NCI-H774 (cell line): Measurements from ENCODE around the gene PAQR9.

ENCODE experiments used
- DNase-seq: peaks from one replicate; lab custom pipeline; 2025; lab: John Stamatoyannopoulos, UW

The PAQR9 gene

DNA sequence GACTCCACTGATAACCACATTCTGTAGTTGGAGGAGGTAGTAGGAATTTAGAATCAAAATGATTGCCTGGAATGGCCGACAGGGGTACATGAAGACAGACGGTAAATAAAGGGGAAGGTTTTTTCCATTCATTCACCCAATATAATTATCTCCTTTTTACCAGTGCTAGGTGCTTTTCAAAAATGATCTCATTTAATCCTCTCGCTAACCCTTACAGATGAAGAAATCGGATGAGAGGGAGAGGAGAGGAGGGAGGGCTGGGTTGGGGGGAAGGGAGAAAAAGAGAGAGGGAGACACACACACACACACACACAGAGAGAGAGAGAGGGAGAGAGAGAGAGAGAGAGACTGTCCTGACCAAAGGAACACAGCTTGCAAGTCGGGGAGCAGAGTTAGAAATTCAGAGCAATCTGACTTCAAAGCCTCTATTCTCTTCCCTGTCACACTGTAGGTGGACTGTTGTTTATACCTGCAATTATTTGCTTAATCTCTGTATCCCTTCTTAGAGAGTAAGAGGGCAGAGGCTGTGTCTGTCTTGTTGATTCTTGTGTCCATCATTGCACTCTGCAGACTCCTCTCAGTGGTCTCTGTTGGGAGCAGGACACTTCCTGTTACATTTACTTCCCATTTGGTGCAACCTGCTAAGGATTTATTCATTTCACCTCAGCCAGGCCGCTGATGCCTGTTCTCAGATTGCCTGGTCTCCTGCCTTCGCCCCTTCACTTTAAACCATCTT, 18.7 kb upstream of the PAQR9 start:
- DNase-seq, result no peak

DNA sequence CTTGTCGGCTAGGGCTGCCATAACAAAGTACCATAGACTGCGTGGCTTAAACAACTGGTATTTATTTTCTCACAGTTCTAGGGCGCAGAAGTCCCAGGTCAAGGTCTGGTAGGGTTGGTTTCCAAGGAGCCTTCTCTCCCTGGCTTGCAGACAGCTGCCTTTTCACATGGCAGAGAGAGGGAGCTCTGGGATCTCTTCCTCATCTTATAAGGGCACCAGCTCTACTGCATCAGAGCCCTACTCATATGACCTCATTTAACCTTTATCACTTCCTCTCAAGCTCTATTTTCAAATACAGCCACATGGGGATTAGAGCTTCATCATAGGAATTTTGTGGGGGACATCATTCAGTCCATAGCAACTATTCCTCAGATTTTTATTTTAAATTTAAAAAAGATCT, 17.6 kb upstream of the PAQR9 start:
- DNase-seq, result no peak

DNA sequence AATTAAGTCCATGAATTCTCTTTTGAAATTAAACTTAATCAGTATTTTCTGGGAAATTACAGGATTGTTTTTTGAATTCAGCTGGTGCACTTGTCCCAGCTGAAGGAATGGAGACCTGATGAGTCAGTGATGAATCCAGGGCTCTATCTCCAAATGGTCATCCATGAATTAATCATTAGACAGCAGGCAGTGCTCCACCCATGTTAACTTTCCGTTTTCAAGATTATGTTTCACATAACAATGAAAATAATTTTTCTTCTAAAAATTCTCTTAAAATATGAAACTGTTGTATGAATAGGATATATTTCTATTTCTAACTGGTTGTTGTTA, 13.9 kb upstream of the PAQR9 start:
- no peak for DNase-seq

DNA sequence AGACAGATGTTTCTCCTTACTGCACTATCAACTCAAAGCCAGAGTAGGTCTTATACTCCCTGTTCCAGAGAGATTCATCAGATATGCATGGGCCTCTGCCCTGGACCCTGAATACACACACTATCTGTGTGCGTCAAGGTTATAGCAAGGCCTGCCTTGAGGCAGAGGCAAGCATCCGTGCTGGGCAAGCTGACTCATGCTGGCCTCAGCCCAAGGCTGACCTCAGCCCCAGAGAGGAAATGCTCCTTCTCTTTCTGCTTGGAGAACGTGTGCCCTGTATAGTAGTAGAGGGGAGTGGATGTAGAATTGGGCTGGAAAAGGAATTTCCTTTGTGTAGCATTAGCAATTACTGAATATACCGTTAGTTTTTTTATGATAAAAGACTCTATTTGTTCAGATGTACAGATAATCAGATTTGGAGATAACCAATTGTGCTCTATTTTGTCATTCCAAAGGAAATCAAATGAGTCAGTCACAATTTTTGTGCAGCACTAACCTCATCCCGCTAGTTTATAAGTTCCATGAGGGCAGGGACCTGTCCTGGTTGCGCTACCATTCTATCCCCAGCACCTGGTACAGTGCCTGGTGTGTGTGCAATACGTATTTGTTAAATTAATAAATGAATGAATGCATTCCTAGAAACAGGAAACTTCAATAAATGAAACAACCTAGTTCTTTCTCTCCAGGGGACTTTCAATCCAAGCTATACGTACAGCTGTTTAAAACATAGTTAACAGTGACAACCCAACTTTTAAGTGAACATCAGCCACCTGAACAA, 13.3 kb upstream of the PAQR9 start:
- no peak for DNase-seq

DNA sequence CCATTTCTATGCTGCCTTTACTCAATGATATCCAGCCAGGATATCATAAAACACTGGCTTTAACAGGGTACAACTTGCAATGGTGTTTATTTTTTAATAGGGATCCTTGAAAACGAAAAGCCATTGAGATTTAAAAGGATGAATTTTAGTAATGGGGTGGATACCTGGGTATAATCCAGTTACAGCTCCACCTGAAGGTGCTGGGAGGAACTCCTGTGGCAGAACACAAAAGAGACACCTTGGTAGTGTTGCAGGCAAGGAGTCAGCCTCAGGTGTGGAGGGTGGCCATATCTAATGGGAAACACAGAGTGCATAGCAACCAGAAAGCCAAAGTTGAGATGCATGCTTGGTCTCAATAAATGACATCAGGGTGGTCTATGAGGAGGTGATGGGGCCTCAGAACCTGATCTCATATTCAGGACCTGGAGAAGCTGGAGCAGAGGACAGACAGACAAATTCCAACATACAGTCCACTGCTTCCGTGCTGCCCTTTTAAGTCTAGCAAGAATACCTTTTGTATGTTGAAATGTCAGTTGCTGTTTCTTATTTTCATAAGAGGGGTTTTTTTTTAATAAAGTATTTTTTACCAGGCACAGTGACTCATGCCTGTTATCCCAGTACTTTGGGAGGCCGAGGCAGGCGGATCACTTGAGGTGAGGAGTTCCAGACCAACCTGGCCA, 12.0 kb upstream of the PAQR9 start:
- DNase-seq, result no peak

DNA sequence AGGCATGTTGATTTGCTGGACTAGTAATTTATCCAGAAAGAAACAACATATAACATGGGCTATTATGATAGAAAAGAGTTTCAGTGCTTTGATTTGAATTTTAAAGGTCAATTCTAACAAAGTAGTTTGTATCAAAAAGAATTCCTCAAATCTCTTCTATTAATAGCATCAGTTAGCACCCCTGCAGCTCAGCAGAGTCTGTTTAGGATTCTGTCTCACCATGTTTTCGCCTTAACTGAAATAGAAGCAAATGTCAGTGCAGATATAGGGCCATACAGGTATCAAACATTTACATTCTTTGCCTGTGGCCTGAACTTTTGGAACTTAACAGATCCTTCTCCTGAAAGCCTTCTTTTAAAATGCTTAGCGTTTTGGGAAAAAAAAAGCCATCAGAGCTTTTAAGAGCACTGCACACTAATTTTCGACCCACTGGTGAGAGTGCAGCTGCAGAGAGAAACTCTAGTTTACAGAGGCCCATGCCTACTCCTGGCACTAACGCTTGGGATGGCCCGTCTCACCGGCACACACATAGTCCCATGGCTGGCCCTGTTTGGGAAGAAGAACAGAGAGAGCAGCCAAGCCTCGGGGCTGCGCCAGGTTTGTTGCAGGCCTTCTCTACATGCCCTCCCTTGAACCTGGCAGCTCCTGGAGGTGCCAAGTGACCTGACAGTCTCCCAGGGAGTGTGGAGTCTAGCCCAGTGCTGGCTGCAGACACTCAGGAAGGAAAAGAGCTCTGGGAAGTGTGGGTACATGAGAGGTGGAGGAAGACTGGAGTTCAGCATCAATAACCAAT, 9.9 kb upstream of the PAQR9 start:
- DNase-seq, result no peak

DNA sequence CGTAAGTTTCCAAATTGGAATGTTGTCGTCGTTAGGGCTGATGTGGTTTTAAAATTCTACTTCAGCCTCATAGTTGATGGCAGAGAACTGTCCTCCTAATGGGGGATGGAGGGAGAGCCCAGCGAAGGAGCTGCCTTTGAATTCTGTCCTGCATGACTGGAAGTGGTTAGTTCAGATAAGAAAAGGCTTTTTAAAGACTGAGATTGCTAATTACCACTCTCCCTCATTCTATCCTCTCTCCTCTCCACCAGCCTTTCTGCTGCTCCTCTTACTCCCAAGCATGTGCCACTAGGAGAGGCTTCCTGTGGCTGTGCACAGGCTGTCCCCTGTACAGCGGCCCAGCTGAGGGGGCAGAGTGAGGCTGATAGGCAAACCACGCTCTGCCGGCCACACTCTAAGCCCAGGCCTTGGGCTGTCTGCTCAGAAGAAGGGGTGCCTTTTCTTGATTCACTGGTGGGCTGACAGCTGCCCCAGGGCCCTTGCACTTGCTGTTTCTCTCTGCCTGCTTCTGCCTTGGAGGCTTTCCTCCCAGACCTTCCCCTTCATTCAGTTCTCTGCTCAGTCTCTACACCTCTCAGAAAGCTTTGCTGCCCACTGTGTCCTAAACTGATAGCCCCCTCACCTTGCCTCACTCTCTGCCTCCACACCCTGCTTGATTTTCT, 8.7 kb upstream of the PAQR9 start:
- no peak for DNase-seq

DNA sequence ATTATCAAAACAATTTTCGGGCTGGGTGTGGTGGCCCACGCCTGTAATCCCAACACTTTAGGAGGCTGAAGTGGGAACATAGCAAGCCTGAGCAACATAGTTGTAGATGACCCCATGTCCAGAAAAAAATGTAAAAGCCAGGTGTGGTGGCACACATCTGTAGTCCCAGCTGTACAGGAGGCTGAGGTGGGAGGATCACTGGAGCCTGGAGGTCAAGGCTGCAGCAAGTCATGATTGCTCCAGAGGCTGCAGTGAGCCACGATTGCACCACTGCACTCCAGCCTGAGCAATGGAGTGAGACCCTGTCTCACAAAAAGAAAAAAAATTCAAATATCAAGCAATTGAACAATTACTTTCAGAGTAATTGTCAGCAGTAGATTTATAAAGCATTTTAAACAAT, 8.0 kb upstream of the PAQR9 start:
- no peak for DNase-seq

DNA sequence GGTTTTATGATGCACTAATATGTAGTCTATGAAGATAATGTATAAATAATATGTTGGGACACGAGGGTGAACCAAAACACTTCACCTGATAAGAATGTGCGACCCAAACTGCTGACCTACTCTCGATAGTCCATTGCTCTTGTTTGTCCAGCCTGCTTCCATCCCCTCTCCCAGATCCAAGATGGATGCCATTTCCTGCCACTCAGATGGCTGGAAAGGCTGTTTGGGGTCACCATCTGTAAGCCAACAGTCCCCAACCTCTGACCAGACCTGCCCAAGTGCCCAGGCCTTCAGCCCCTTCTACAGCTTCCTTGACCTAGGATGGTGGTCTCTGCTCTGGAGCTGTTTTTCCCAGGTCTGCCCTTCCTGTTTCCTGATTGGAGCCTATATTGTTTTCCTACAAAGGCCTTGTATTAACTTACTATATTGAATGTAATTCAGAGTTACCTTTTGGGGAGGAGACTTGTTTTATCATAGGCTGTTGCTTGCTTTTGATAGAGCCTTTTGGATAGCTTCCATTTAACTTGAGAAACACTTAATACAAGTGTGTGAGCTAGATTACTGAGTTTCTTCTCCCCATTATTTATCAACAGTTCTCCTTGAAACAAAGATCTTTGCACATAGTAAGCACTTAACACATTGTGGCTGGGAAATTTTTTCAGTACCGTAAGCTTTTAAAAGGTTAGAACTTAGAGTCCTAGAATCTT, 5.0 kb upstream of the PAQR9 start:
- no peak for DNase-seq

DNA sequence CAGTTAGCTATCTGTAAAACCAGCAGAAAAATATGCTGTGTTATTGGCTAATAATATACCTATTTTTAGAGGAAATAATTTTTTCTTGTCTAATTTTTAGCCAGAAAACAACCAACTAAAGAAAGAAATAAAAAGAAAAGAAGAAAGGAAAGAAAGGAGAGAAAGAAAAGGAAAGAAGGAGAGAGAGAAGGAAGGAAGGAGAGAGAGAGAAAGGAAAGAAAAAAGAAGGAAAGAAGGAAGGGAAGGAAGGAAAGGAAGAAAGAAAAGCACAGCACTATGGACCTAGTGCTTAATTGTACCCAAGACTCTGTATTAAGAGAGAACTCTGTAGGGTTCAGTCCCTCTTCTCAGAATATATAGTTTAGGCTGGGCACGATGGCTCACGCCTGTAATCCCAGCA, 3.3 kb upstream of the PAQR9 start:
- no peak for DNase-seq

DNA sequence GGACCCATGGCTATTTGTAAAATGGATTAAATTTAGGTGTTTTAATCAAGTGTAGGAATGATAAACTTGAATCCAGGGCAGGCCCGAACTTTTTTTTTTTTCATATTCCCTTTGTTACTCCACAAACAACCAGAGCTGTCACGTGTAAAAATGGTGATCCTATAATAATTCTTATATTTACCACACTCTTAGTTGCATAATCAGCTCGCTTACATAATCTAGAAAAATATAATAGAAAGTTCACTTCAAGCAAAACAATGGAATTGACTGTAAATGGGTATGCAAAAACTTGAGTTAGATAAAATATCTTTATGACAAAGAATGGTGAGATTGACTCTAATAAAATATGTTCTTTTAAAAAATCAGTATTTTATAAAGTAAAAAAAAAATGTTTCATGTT, 2.1 kb upstream of the PAQR9 start:
- DNase-seq, result no peak

DNA sequence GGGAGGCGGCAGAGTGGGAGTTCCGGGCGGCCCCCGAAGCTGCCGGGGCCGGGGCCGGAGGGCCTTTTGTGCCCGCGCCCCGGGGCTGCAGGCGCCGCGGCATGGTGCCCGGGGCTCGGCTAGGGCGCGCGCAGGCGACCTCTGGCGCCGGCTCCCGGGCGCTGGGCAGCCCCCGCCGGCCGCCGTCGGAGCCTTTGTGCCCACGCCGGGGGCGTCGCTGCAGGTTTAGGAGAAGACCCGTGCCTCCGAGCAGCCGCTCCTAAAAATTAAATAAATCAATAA, 299 bp downstream of the PAQR9 start:
- no peak for DNase-seq

DNA sequence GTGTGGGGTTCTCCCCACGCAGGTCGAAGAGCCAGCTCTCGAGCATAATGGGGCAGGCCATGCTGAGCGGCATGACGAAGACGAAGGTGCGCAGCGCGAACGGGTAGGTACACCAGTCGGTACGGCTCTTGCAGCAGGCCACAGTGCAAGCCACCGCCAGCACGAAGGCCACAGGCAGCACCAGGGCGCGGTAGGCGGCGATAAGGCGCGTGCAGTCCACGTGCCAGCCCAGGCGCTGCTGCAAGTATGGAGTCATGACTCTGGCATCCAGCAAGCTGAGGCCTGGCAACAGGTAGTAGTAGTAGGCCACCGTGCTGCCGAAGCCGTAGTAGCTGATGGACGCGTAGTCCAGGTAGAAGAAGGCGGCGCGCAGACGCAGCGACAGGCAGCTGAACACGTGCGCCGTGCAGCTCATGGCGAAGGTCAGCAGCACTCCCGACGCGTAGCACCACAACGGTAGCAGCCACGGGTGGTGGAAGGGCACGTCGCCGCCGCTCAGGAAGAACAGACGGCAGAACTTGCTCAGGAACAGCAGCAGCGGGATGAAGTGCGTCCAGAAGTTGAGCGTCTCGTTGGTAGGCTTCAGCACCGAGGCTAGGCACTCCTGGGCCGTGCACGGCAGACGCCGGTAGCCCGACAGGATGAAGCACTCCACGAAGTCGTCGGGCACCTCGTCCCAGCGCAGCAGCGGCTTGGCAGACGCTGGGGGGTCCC, 797 bp downstream of the PAQR9 start:
- DNase-seq, result no peak

DNA sequence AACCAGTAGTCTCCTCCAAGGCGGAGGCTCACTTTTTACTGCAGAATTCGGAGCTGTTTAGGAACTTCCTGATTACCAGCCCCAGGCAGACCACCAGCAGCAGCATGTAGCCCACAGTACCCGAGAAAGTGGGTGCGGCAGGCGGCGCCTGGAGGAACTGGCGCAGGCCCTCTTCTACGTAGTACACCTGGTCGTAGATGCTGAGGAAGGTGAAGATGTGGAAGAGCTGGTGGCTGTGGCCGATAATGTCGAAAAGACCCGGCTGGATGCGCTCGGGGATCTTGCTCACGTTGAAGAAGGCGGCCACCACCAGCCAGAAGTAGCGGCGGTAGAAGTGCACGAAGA, 1.3 kb downstream of the PAQR9 start:
- no peak for DNase-seq

DNA sequence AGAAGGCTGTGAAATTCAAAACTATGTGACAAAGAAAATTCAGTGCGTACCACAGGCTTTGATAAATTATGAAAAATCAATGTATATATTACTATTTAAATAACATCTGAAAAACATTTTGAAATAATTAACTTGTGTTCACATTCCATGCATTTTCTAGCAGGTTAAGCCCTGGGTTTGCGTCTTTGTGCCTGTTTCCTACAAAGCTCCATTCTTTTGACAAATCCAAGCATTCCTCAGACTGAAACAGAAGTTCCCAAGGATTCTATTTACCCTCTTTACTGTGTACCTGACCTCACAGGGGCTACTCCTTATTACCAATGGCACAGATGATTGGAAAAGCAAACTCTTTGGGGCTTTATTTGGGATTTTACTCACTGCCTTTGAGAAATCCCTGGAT, 1.9 kb downstream of the PAQR9 start:
- DNase-seq, result no peak

DNA sequence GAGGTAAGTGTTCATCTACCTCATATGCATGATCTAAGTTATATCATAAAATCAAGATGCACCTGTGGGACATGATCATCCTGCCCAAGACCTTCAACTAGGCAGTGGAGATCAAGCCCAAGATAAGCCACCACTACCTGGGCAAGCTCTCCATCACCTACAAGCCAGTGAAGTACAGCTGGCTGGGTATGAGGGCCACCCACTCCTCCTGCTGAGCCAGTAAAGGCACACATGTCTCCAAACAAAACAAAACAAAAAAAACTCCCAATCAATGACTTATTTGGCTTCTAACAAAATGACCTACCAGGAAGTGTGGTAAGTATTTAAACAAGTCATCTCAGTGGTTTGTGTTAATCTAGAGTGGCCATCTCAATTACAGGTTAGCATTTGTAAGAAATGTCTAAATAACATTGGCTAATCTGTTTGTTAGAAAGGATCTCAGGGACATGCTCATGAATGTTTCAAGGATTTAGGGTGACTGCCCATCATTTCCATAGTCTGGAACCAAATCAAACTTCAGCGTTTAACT, 3.1 kb downstream of the PAQR9 start:
- DNase-seq, result peak; percentile 7

DNA sequence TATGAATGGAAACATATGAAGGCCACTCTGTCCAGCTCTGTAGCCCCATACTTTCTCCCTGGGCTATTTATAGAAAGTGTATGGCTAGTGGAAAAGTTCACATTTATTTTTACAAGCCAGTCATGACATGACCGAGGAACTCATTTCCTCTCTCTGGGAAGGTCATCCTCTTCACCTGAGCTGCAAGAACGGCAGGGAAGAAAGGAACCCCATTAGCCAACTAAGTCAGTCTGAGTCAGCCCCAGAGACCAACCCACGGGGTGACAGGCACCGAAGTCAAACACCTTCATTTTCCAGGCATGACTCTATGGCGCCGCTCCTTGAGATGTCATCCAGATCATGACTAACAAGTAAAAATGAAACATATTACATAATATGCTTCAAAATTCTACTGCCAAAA, 4.8 kb downstream of the PAQR9 start:
- DNase-seq, result no peak

DNA sequence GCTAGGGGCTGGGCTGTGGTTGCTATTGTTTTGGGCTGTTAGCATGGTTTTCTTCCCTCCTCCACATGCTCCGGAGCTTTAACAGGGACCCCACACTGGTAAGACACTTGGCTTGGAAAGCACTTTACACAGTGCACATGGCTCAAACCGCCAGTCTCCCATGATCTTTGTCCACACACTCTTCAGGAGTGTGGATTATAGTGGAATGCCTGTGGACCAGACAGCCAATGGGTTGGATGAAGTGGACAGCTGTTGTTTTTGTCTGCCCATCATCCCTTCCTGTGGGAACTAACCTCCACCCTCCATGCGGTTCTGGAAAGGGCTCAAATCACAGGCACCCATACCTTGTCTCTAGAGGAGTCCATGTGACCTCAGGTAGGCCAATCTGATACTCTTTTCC, 10.0 kb downstream of the PAQR9 start:
- no peak for DNase-seq

DNA sequence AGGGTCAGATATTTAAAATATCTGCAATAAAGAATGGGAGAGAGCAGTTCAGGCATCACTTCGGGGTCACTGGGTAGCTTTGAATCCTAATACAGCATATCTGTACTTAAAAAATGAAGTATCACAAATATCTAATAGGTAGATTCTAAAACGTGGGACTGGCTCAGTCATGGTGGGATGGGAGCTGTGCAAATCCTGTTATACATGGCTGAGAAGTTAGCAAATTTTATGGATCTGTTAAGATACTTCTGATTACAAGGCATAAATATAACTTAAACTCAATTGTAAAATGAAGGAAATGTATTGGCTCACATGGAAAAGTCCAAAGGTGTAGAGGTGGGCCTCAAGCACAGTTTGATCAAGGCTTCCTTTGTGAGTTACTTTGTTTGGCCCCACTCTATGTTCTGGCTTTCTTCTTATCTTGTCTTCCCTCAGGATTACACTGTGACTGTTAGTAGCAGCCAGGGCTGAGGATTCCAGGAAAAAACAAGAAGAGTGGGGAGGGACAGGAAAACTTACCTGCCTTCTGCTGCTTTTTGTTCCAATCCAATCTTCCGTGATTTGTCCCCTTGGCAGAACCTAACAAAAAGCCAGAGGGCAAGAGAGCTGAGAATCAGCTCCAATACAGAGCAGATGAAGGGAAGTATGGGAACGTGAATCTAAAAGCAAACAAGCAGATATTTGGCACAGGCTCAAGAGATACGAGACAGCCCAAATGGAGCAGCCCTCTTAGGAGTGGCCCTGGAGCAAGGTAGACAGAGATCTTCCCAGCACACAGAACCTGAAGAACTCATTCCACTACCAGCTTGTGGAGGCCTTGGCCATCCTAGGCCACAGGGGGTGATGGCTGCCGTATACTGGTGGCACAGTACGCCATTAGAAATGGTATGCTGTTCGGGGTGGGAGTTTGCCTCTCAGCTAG, 10.9 kb downstream of the PAQR9 start:
- no peak for DNase-seq

DNA sequence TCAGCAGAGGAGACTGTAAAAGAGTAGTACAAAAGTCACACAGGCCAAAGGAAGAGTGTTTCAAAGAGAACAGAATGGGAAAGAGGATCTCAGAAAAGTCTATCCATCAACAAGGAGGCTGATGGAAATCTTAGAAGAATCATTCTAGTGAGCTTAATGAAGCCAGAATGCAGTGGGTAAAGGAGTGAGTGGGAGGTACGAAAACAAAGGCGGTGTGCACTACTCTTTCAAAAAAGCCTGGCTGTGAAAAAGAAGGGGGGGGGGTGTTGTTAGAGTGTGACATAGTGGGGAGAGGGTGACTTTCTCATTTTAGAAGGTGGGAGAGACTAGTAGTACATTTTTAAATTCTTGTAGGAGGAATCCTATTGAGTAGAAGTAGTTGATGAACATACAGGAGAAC, 11.7 kb downstream of the PAQR9 start:
- no peak for DNase-seq
